Keratinocyte (primary cell): Measurements from ENCODE around the gene DHX58. TPM values are rescaled to one million over a fixed set of nuclear protein-coding genes. Genes with fewer than 3 reads are reported as not detected.

Experiments used
- DNase-seq: peaks from one replicate; pipeline ENCODE4 v3.0.0-alpha.2; 2011; ENCODE audit warnings: low read depth, missing footprints, low spot score
- FAIRE-seq: peaks from 2 replicates; lab custom pipeline; 2011; peaks lifted over from hg19 to GRCh38; lab: Jason Lieb, UNC
- H2AFZ ChIP-seq: 2 replicates; pipeline ENCODE4 v1.6.0; 2012; ENCODE audit warnings: low read length, control low read depth, inconsistent platforms; ENCODE audit not compliant: control insufficient read depth
- H3K27ac ChIP-seq: 2 replicates; pipeline ENCODE4 v1.5.1; 2011; ENCODE audit warnings: low read length; ENCODE audit not compliant: control insufficient read depth, insufficient read depth
- H3K27me3 ChIP-seq: 3 replicates; pipeline ENCODE4 v1.6.0; 2011; ENCODE audit warnings: low read length; ENCODE audit not compliant: control insufficient read depth, insufficient read depth; ENCODE audit errors: extremely low read depth
- H3K36me3 ChIP-seq, 2 experiments: 2 replicates in 1 of 2; 3 replicates in 1 of 2; pipeline ENCODE4 v1.5.1; 2011; ENCODE audit warnings: low read length in 2 of 2, mild to moderate bottlenecking in 1 of 2; ENCODE audit not compliant: control insufficient read depth in 2 of 2, insufficient read depth in 2 of 2; ENCODE audit errors: extremely low read depth in 1 of 2
- H3K4me1 ChIP-seq: 3 replicates; pipeline ENCODE4 v1.5.1; 2011; ENCODE audit warnings: low read length; ENCODE audit not compliant: control insufficient read depth, insufficient read depth; ENCODE audit errors: extremely low read depth
- H3K4me2 ChIP-seq: 3 replicates; pipeline ENCODE4 v1.6.0; 2011; ENCODE audit warnings: low read depth, low read length; ENCODE audit not compliant: control insufficient read depth, insufficient read depth; ENCODE audit errors: extremely low read depth
- H3K4me3 ChIP-seq, 3 experiments: fragments of 200-600 bp in 1 of 3; sonication (generic) in 1 of 3; 2 replicates in 2 of 3; 3 replicates in 1 of 3; pipeline ENCODE4 v1.5.1; 2011 to 2016; ENCODE audit warnings: low read length in 3 of 3, mild to moderate bottlenecking in 3 of 3, control low read depth in 2 of 3, inconsistent platforms in 1 of 3, low read depth in 1 of 3, mixed read lengths in 1 of 3, mixed run types in 1 of 3, moderate library complexity in 1 of 3; ENCODE audit not compliant: control insufficient read depth in 2 of 3, insufficient read depth in 2 of 3; ENCODE audit errors: extremely low read depth in 1 of 3
- H3K79me2 ChIP-seq: 2 replicates; pipeline ENCODE4 v1.6.0; 2012; ENCODE audit warnings: low read length; ENCODE audit not compliant: control insufficient read depth, insufficient read depth
- H3K9ac ChIP-seq: 3 replicates; pipeline ENCODE4 v1.6.0; 2011; ENCODE audit warnings: low read length; ENCODE audit not compliant: control insufficient read depth, insufficient read depth; ENCODE audit errors: extremely low read depth
- H3K9me1 ChIP-seq: 3 replicates; pipeline ENCODE4 v1.6.0; 2011; ENCODE audit warnings: low read length; ENCODE audit not compliant: control insufficient read depth, insufficient read depth; ENCODE audit errors: extremely low read depth
- H3K9me3 ChIP-seq: 2 replicates; pipeline ENCODE4 v1.5.1; 2012; ENCODE audit warnings: low read depth, low read length; ENCODE audit not compliant: control insufficient read depth
- H4K20me1 ChIP-seq: 3 replicates; pipeline ENCODE4 v1.6.0; 2011; ENCODE audit warnings: low read length; ENCODE audit not compliant: control insufficient read depth, insufficient read depth; ENCODE audit errors: extremely low read depth
- EZH2 ChIP-seq: IDR thresholded peaks from one replicate; pipeline ENCODE4 v1.6.1; 2012; ENCODE audit warnings: inconsistent platforms, mild to moderate bottlenecking, low read length, moderate library complexity
- dilution Hi-C: fragments of 300-500 bp; cut with MboI; formaldehyde crosslinking; loops from one replicate; pipeline ENCODE4 v1.7.0; 2020; ENCODE audit warnings: low sequenced_read_pairs; ENCODE audit not compliant: extremely low pct_ligation_motif_present
- polyA plus RNA-seq, 5 experiments: library from polyadenylated mRNA; depleted of rRNA in 3 of 5; stranded (reverse) in 3 of 5; stranded (forward) in 1 of 5; unstranded in 1 of 5; fragments of >200 nt; gene quantifications; 1 replicate in 1 of 5; 2 replicates in 3 of 5; 3 replicates in 1 of 5; pipeline versions ENCODE4 v1.2.1 to v1.2.3, GENCODE V29; 2011 to 2012; ENCODE audit warnings: missing spikeins in 2 of 5, low read depth in 1 of 5, low replicate concordance in 1 of 5
- TF ChIP-seq, protein P1 (sequence below), 3 experiments: IDR thresholded peaks in 1 of 3; conservative IDR thresholded peaks in 1 of 3; optimal IDR thresholded peaks in 1 of 3; 2 replicates in 2 of 3; 3 replicates in 1 of 3; pipeline versions ENCODE3 to v1.5.1; 2011; ENCODE audit warnings: low read length in 3 of 3, mild to moderate bottlenecking in 3 of 3, moderate library complexity in 2 of 3, control low read depth in 1 of 3, inconsistent platforms in 1 of 3; ENCODE audit not compliant: insufficient read depth in 2 of 3; ENCODE audit errors: extremely low read depth in 1 of 3

Gene DHX58
- polyA plus RNA-seq, 1 donor (not counting 4 experiments of a cell fraction or from before 2014, with no cell fraction given), result 5.2 TPM

DNA sequence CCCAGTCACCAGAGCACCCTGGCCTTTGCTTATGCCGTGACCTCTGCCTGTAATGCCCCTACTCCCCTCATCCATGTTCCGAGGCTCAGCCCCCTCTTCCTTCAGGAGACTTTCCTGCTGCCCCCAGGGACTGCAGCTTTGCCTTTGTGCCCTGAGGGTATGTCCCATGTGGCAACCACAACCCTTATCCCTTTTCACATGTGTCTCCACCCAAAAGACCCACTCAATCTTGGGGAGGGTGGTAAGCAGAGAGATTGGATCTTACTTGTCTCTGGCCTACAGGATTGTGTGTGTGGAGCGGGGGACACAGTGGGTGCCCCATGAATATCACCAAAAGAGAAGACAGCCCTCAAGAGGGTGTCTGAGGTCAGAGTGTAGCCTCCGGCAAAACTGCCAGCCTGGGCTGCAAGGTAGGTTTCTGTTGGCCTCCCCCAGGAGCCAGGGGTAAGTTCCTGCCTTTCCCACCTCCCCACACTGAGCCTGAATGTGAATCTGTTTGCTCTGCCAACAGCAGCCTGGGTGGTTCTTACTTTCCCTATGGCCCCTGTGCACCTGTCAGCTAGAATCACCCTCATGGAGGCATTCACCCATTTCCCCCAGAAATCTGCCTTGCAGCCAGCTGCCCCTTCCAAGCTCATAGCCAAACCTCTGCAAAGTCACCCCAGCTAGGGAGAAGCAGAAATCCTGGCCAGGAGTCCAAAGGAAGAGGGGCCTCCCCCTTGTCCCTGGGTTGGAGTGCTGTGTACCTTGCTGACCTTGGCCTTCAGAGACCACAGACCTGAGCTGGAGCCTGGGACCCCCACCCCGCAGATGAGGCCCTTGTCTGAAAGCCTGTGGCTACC lies 50.6 kb downstream of the DHX58 start:
- Histone ChIP-seq H3K27me3 (no peaks in the 10 kb centered on the region), H3K9me1 (no peaks in the 10 kb centered on the region), H3K4me1 (no peaks in the 10 kb centered on the region), H4K20me1 (no peaks in the 10 kb centered on the region), H3K36me3 (no peaks in the 10 kb centered on the region), H2AFZ (no peak overlapping the region), H3K9me3 (no peaks in the 10 kb centered on the region), H3K9ac (no peak overlapping the region), H3K27ac (no peak overlapping the region), H3K4me3 (no peak overlapping the region), H3K4me2 (no peak overlapping the region), H3K79me2 (no peaks in the 10 kb centered on the region)
- dilution Hi-C loops, result no loop called here
- no peak for TF ChIP-seq EZH2
- TF ChIP-seq, protein P1, sequence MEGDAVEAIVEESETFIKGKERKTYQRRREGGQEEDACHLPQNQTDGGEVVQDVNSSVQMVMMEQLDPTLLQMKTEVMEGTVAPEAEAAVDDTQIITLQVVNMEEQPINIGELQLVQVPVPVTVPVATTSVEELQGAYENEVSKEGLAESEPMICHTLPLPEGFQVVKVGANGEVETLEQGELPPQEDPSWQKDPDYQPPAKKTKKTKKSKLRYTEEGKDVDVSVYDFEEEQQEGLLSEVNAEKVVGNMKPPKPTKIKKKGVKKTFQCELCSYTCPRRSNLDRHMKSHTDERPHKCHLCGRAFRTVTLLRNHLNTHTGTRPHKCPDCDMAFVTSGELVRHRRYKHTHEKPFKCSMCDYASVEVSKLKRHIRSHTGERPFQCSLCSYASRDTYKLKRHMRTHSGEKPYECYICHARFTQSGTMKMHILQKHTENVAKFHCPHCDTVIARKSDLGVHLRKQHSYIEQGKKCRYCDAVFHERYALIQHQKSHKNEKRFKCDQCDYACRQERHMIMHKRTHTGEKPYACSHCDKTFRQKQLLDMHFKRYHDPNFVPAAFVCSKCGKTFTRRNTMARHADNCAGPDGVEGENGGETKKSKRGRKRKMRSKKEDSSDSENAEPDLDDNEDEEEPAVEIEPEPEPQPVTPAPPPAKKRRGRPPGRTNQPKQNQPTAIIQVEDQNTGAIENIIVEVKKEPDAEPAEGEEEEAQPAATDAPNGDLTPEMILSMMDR (optimal IDR thresholded peaks at IDR 0.05 in 1 of 3, IDR thresholded peaks at IDR 0.05 in 1 of 3, conservative IDR thresholded peaks at IDR 0.05 in 1 of 3; ENCODE audit: extremely low read depth in 1 of 3, insufficient read depth in 2 of 3, low read length in 3 of 3), result no peak
- DNase-seq (no peak), FAIRE-seq (no peak)

DNA sequence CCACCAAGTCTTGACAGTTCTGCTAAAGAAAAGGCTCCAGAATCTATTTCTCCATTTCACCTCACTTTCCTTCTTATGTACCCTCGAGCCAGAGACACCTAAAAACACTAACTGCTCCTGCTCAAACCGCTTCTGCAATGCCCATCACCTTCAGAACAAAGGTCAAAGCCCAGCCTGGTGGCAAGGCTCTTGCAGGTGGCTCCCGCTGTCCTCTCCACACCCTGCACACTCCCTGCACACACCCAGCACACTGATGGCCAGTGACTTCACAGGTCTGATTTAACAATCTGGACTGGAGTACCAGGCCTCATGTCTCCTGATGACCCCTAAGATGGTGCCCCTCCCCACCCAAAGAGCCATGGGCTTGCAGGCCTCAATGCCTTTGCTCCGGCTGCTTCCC lies 52.3 kb downstream of the DHX58 start:
- no peak overlapping the region for H3K9ac ChIP-seq
- H3K79me2 ChIP-seq, result no peaks in the 10 kb centered on the region
- no peaks in the 10 kb centered on the region for H3K9me1 ChIP-seq
- no peaks in the 10 kb centered on the region for H3K9me3 ChIP-seq
- H3K36me3 ChIP-seq, result no peaks in the 10 kb centered on the region
- dilution Hi-C loops, result no loop called here
- no peak for FAIRE-seq
- H4K20me1 ChIP-seq, result no peaks in the 10 kb centered on the region
- no peak overlapping the region for H3K27ac ChIP-seq
- no peak for DNase-seq
- TF ChIP-seq, protein P1 (optimal IDR thresholded peaks at IDR 0.05 in 1 of 3, IDR thresholded peaks at IDR 0.05 in 1 of 3, conservative IDR thresholded peaks at IDR 0.05 in 1 of 3; ENCODE audit: extremely low read depth in 1 of 3, insufficient read depth in 2 of 3, low read length in 3 of 3), result no peak
- TF ChIP-seq EZH2, result no peak
- peaks cover under 1% of the 10 kb centered on the region for H3K27me3 ChIP-seq
- H3K4me2 ChIP-seq, result no peak overlapping the region
- no peaks in the 10 kb centered on the region for H3K4me1 ChIP-seq
- no peak overlapping the region for H2AFZ ChIP-seq
- no peak overlapping the region for H3K4me3 ChIP-seq
